ENCODE measurements around the gene SMIM35.

GRCh38 chr11:118080296-118080695 is 6.5 kb downstream of the SMIM35 start:
- no peak for TF ChIP-seq POLR2A (IDR thresholded peaks at IDR 0.05; ENCODE audit: low read depth, low read length)
- TF ChIP-seq MAX (IDR thresholded peaks at IDR 0.05; ENCODE audit: insufficient read depth, insufficient read length) = no peak
- no peak for TF ChIP-seq CTCF (IDR thresholded peaks at IDR 0.05; ENCODE audit: extremely low read depth in 1 of 2, insufficient read depth in 1 of 2, low read depth in 1 of 2, low read length in 2 of 2)

Measured in endothelial cell of umbilical vein (primary cell).